Measurements from ENCODE around the gene PHLPP1.

PHLPP1 gene

GRCh38 chr18:62810682-62811081 is 95.3 kb downstream of the PHLPP1 start:
- Histone ChIP-seq H3K36me3 (ENCODE audit: control insufficient read depth, insufficient read depth, low read length) (no peaks in the 10 kb centered on the region), H3K4me3 (ENCODE audit: low read depth, low read length) (no peak overlapping the region), H3K9me3 (ENCODE audit: control insufficient read depth, insufficient read depth, low read depth, low read length) (no peaks in the 10 kb centered on the region), H3K4me1 (ENCODE audit: control insufficient read depth, insufficient read depth, low read length) (peaks cover 36% of the 10 kb centered on the region), H3K9ac (ENCODE audit: low read length) (no peak overlapping the region), H3K27me3 (ENCODE audit: control insufficient read depth, insufficient read depth, low read length) (no peaks in the 10 kb centered on the region), H3K27ac (ENCODE audit: low read depth, low read length) (no peak overlapping the region)

- H3K4me1 ChIP-seq (ENCODE audit: control insufficient read depth, insufficient read depth, low read length) = peaks cover 38% of the 10 kb centered on the region
- H3K36me3 ChIP-seq (ENCODE audit: control insufficient read depth, insufficient read depth, low read length) = no peaks in the 10 kb centered on the region
- no peak overlapping the region for H3K27ac ChIP-seq (ENCODE audit: low read depth, low read length)
Observed at GRCh38 chr18:62811674-62812073, 96.3 kb downstream of the PHLPP1 start.

GRCh38 chr18:62812242-62812641 is 96.9 kb downstream of the PHLPP1 start:
- no peaks in the 10 kb centered on the region for H3K9me3 ChIP-seq (ENCODE audit: control insufficient read depth, insufficient read depth, low read depth, low read length)
- H3K4me1 ChIP-seq (ENCODE audit: control insufficient read depth, insufficient read depth, low read length) = peaks cover 38% of the 10 kb centered on the region
- H3K4me3 ChIP-seq (ENCODE audit: low read depth, low read length) = no peak overlapping the region
- H3K9ac ChIP-seq (ENCODE audit: low read length) = no peak overlapping the region
- H3K36me3 ChIP-seq (ENCODE audit: control insufficient read depth, insufficient read depth, low read length) = no peaks in the 10 kb centered on the region
- H3K27me3 ChIP-seq (ENCODE audit: control insufficient read depth, insufficient read depth, low read length) = no peaks in the 10 kb centered on the region
- H3K27ac ChIP-seq (ENCODE audit: low read depth, low read length) = no peak overlapping the region

More at GRCh38 chr18:62811674-62812073, 96.3 kb downstream of the PHLPP1 start:
- Histone ChIP-seq H3K9ac (ENCODE audit: low read length) (no peak overlapping the region), H3K27me3 (ENCODE audit: control insufficient read depth, insufficient read depth, low read length) (no peaks in the 10 kb centered on the region), H3K9me3 (ENCODE audit: control insufficient read depth, insufficient read depth, low read depth, low read length) (no peaks in the 10 kb centered on the region), H3K4me3 (ENCODE audit: low read depth, low read length) (no peak overlapping the region)

GRCh38 chr18:62812876-62813275 is 97.5 kb downstream of the PHLPP1 start:
- H3K9me3 ChIP-seq (ENCODE audit: control insufficient read depth, insufficient read depth, low read depth, low read length) = no peaks in the 10 kb centered on the region
- no peak overlapping the region for H3K27ac ChIP-seq (ENCODE audit: low read depth, low read length)
- no peaks in the 10 kb centered on the region for H3K27me3 ChIP-seq (ENCODE audit: control insufficient read depth, insufficient read depth, low read length)
- no peak overlapping the region for H3K9ac ChIP-seq (ENCODE audit: low read length)
- H3K36me3 ChIP-seq (ENCODE audit: control insufficient read depth, insufficient read depth, low read length) = no peaks in the 10 kb centered on the region
- peaks cover 38% of the 10 kb centered on the region for H3K4me1 ChIP-seq (ENCODE audit: control insufficient read depth, insufficient read depth, low read length)
- no peak overlapping the region for H3K4me3 ChIP-seq (ENCODE audit: low read depth, low read length)

GRCh38 chr18:62814132-62814759 is 98.9 kb downstream of the PHLPP1 start:
- H3K4me1 ChIP-seq (ENCODE audit: control insufficient read depth, insufficient read depth, low read length) = peaks cover 38% of the 10 kb centered on the region
- no peaks in the 10 kb centered on the region for H3K27me3 ChIP-seq (ENCODE audit: control insufficient read depth, insufficient read depth, low read length)
- no peaks in the 10 kb centered on the region for H3K36me3 ChIP-seq (ENCODE audit: control insufficient read depth, insufficient read depth, low read length)
- no peak overlapping the region for H3K4me3 ChIP-seq (ENCODE audit: low read depth, low read length)
- H3K9me3 ChIP-seq (ENCODE audit: control insufficient read depth, insufficient read depth, low read depth, low read length) = no peaks in the 10 kb centered on the region
- H3K9ac ChIP-seq (ENCODE audit: low read length) = no peak overlapping the region
- peak overlapping the region; percentile 72; the same call in 1 of the 2 replicates for H3K27ac ChIP-seq (ENCODE audit: low read depth, low read length)

GRCh38 chr18:62825382-62825781 is 110.0 kb downstream of the PHLPP1 start:
- Histone ChIP-seq H3K9ac (ENCODE audit: low read length) (no peak overlapping the region), H3K36me3 (ENCODE audit: control insufficient read depth, insufficient read depth, low read length) (peaks cover 7% of the 10 kb centered on the region), H3K27ac (ENCODE audit: low read depth, low read length) (no peak overlapping the region), H3K27me3 (ENCODE audit: control insufficient read depth, insufficient read depth, low read length) (no peaks in the 10 kb centered on the region), H3K4me1 (ENCODE audit: control insufficient read depth, insufficient read depth, low read length) (peaks cover 8% of the 10 kb centered on the region; the same call in 1 of the 2 replicates), H3K4me3 (ENCODE audit: low read depth, low read length) (no peak overlapping the region), H3K9me3 (ENCODE audit: control insufficient read depth, insufficient read depth, low read depth, low read length) (no peaks in the 10 kb centered on the region)

- H3K4me1 ChIP-seq (ENCODE audit: control insufficient read depth, insufficient read depth, low read length) = peaks cover 21% of the 10 kb centered on the region
Observed at GRCh38 chr18:62827397-62827796, 112.1 kb downstream of the PHLPP1 start.

GRCh38 chr18:62828091-62828640 is 112.8 kb downstream of the PHLPP1 start:
- Histone ChIP-seq H3K9ac (ENCODE audit: low read length) (no peak overlapping the region), H3K4me3 (ENCODE audit: low read depth, low read length) (no peak overlapping the region), H3K27me3 (ENCODE audit: control insufficient read depth, insufficient read depth, low read length) (no peaks in the 10 kb centered on the region), H3K4me1 (ENCODE audit: control insufficient read depth, insufficient read depth, low read length) (peaks cover 25% of the 10 kb centered on the region), H3K9me3 (ENCODE audit: control insufficient read depth, insufficient read depth, low read depth, low read length) (no peaks in the 10 kb centered on the region), H3K27ac (ENCODE audit: low read depth, low read length) (no peak overlapping the region), H3K36me3 (ENCODE audit: control insufficient read depth, insufficient read depth, low read length) (peaks cover 11% of the 10 kb centered on the region)

More at GRCh38 chr18:62827397-62827796, 112.1 kb downstream of the PHLPP1 start:
- H3K27ac ChIP-seq (ENCODE audit: low read depth, low read length) = no peak overlapping the region
- H3K4me3 ChIP-seq (ENCODE audit: low read depth, low read length) = no peak overlapping the region
- H3K36me3 ChIP-seq (ENCODE audit: control insufficient read depth, insufficient read depth, low read length) = peaks cover 11% of the 10 kb centered on the region
- no peaks in the 10 kb centered on the region for H3K27me3 ChIP-seq (ENCODE audit: control insufficient read depth, insufficient read depth, low read length)
- no peaks in the 10 kb centered on the region for H3K9me3 ChIP-seq (ENCODE audit: control insufficient read depth, insufficient read depth, low read depth, low read length)
- no peak overlapping the region for H3K9ac ChIP-seq (ENCODE audit: low read length)

- H3K27ac ChIP-seq (ENCODE audit: low read depth, low read length) = no peak overlapping the region
- H3K9ac ChIP-seq (ENCODE audit: low read length) = no peak overlapping the region
- no peaks in the 10 kb centered on the region for H3K27me3 ChIP-seq (ENCODE audit: control insufficient read depth, insufficient read depth, low read length)
- no peak overlapping the region for H3K4me3 ChIP-seq (ENCODE audit: low read depth, low read length)
- no peaks in the 10 kb centered on the region for H3K9me3 ChIP-seq (ENCODE audit: control insufficient read depth, insufficient read depth, low read depth, low read length)
- peaks cover 11% of the 10 kb centered on the region for H3K36me3 ChIP-seq (ENCODE audit: control insufficient read depth, insufficient read depth, low read length)
- peaks cover 31% of the 10 kb centered on the region for H3K4me1 ChIP-seq (ENCODE audit: control insufficient read depth, insufficient read depth, low read length)
Observed at GRCh38 chr18:62828852-62829251, 113.5 kb downstream of the PHLPP1 start.

GRCh38 chr18:62829936-62830335 is 114.6 kb downstream of the PHLPP1 start:
- H3K4me3 ChIP-seq (ENCODE audit: low read depth, low read length) = no peak overlapping the region
- H3K27ac ChIP-seq (ENCODE audit: low read depth, low read length) = no peak overlapping the region
- H3K36me3 ChIP-seq (ENCODE audit: control insufficient read depth, insufficient read depth, low read length) = peaks cover 11% of the 10 kb centered on the region
- H3K9me3 ChIP-seq (ENCODE audit: control insufficient read depth, insufficient read depth, low read depth, low read length) = no peaks in the 10 kb centered on the region
- H3K4me1 ChIP-seq (ENCODE audit: control insufficient read depth, insufficient read depth, low read length) = peaks cover 36% of the 10 kb centered on the region
- no peaks in the 10 kb centered on the region for H3K27me3 ChIP-seq (ENCODE audit: control insufficient read depth, insufficient read depth, low read length)
- H3K9ac ChIP-seq (ENCODE audit: low read length) = no peak overlapping the region

- peak overlapping the region; percentile 81 for H3K27ac ChIP-seq (ENCODE audit: low read depth, low read length)
- peaks cover 11% of the 10 kb centered on the region for H3K36me3 ChIP-seq (ENCODE audit: control insufficient read depth, insufficient read depth, low read length)
- peaks cover 38% of the 10 kb centered on the region for H3K4me1 ChIP-seq (ENCODE audit: control insufficient read depth, insufficient read depth, low read length)
- H3K9ac ChIP-seq (ENCODE audit: low read length) = peak overlapping the region; percentile 33
- no peaks in the 10 kb centered on the region for H3K9me3 ChIP-seq (ENCODE audit: control insufficient read depth, insufficient read depth, low read depth, low read length)
- H3K4me3 ChIP-seq (ENCODE audit: low read depth, low read length) = 0 out of 2 replicates have a peak overlapping the region, but pooled peaks have one; percentile 2
- H3K27me3 ChIP-seq (ENCODE audit: control insufficient read depth, insufficient read depth, low read length) = no peaks in the 10 kb centered on the region
Observed at GRCh38 chr18:62832282-62832681, 116.9 kb downstream of the PHLPP1 start.
